Endodermal cell (in vitro differentiated cells): ENCODE results near the gene PAX5. TPM values are rescaled to one million over a fixed set of nuclear protein-coding genes. Genes with fewer than 3 reads are reported as not detected.

Experiments
- DNase-seq: peaks from one replicate; pipeline ENCODE4 v3.0.0-alpha.2; 2017
- H3K27ac ChIP-seq: 2 replicates; pipeline ENCODE4 v1.5.1; 2013; ENCODE audit warnings: mild to moderate bottlenecking, low read depth, low read length, moderate library complexity
- H3K27me3 ChIP-seq: 2 replicates; pipeline ENCODE4 v1.6.1; 2013; ENCODE audit warnings: mild to moderate bottlenecking, low read length, moderate library complexity; ENCODE audit not compliant: insufficient read depth, control insufficient read depth, poor library complexity, severe bottlenecking
- H3K36me3 ChIP-seq: 2 replicates; pipeline ENCODE4 v1.7.0; 2013; ENCODE audit warnings: mild to moderate bottlenecking, low read length, moderate library complexity; ENCODE audit not compliant: control insufficient read depth, insufficient read depth
- H3K4me1 ChIP-seq: one replicate; pipeline ENCODE4 v1.7.0; 2013; ENCODE audit warnings: low read length; ENCODE audit not compliant: control insufficient read depth, insufficient read depth
- H3K4me3 ChIP-seq: 2 replicates; pipeline ENCODE4 v1.5.1; 2013; ENCODE audit warnings: mild to moderate bottlenecking, low read length, moderate library complexity
- H3K9ac ChIP-seq: 2 replicates; pipeline ENCODE4 v1.6.1; 2013; ENCODE audit warnings: mild to moderate bottlenecking, low read length, moderate library complexity; ENCODE audit not compliant: poor library complexity, severe bottlenecking; ENCODE audit errors: extremely low read depth
- H3K9me3 ChIP-seq: 2 replicates; pipeline ENCODE4 v1.6.1; 2013; ENCODE audit warnings: mild to moderate bottlenecking, low read length, moderate library complexity; ENCODE audit not compliant: control insufficient read depth
- H3K27ac Mint-ChIP-seq: 2 replicates; pipeline ENCODE4 v1.8.0; 2020; ENCODE audit warnings: mixed read lengths
- H3K27me3 Mint-ChIP-seq: 2 replicates; pipeline ENCODE4 v1.8.0; 2021; ENCODE audit warnings: mild to moderate bottlenecking, mixed read lengths; ENCODE audit not compliant: insufficient read depth
- H3K36me3 Mint-ChIP-seq: 2 replicates; pipeline ENCODE4 v1.8.0; 2020; ENCODE audit warnings: low read depth, mixed read lengths
- H3K4me1 Mint-ChIP-seq: 2 replicates; pipeline ENCODE4 v1.8.0; 2020; ENCODE audit warnings: mixed read lengths
- H3K4me3 Mint-ChIP-seq: 2 replicates; pipeline ENCODE4 v1.8.0; 2020; ENCODE audit warnings: mild to moderate bottlenecking, moderate library complexity, mixed read lengths
- H3K9me3 Mint-ChIP-seq: 2 replicates; pipeline ENCODE4 v1.8.0; 2020; ENCODE audit warnings: mild to moderate bottlenecking, mixed read lengths
- CTCF ChIP-seq: fragments of 200-600 bp; sonication (generic); conservative IDR thresholded peaks from 2 replicates; pipeline ENCODE4 v1.5.0; 2021; ENCODE audit warnings: antibody characterized with exemption, mild to moderate bottlenecking
- WGBS, 2 experiments: methylation state at CpG; one replicate each; pipeline versions ENCODE4 v1.1.5 to v1.1.7; 2013; ENCODE audit warnings: missing lambda C conversion rate in 2 of 2, mixed read lengths in 1 of 2; ENCODE audit not compliant: insufficient coverage in 1 of 2, insufficient read length in 1 of 2; 5-methylcytosine and 5-hydroxymethylcytosine counted together
- total RNA-seq, 2 donors: library from RNA; stranded (reverse); fragmentation: NEBNext Ultra II Directional in 1 of 2; extraction: Animal tissue kit (Norgen Biotek cat#: 25700) in 1 of 2; gene quantifications; 2 replicates in 1 of 2; 3 replicates in 1 of 2; pipeline ENCODE4 v1.2.1, GENCODE V29; 2021

PAX5 gene
- total RNA-seq, 2 donors from 2014 or later = 0.15 TPM; not detected in 1

DNA sequence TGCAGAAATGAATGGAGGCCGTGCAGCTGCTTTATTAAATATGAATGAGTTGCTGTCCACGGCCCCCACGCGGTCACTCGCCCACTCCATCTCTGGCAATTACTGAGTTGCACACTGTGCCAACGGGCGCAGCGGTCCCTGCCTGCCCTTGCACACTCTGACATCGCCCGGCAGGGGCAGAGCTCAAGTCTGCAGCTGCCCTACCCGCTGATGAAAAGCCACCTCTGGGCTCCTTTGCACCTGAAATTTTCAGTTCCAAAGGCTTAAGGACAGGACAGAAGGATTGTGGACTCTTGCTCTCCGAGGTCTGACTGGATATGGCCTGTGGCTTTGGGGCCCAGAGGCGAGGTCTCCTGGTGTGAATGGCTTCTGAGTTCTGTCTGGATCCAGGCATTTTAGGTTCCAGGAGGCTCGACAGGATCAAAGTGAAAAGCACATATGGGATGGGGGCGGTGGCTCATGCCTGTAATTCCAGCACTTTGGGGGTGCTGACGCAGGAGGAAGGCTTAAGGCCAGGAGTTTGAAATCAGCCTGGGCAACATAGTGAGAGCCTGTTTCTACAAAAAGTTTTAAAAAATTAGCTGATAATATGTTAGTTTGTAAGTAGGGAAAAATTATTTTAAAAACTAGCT is 201.8 kb downstream of the PAX5 start:
- no peaks in the 10 kb centered on the region for H3K4me1 Mint-ChIP-seq
- WGBS, 2 experiments = 87 to 90% methylated on average over 15 to 16 of the region's 16 CpGs
- Histone ChIP-seq H3K9me3 (no peaks in the 10 kb centered on the region), H3K36me3 (no peaks in the 10 kb centered on the region), H3K4me3 (no peak overlapping the region), H3K27me3 (no peaks in the 10 kb centered on the region), H3K27ac (no peak overlapping the region), H3K4me1 (no peaks in the 10 kb centered on the region), H3K9ac (no peak overlapping the region)
- no peak for TF ChIP-seq CTCF
- peaks cover 2% of the 10 kb centered on the region for H3K27me3 Mint-ChIP-seq
- no peak overlapping the region for H3K4me3 Mint-ChIP-seq
- H3K36me3 Mint-ChIP-seq = no peaks in the 10 kb centered on the region
- no peak for DNase-seq
- no peaks in the 10 kb centered on the region for H3K9me3 Mint-ChIP-seq
- H3K27ac Mint-ChIP-seq = no peak overlapping the region

- Mint-ChIP-seq H3K4me3 (no peak overlapping the region), H3K27me3 (peaks cover 4% of the 10 kb centered on the region), H3K9me3 (no peaks in the 10 kb centered on the region), H3K27ac (no peak overlapping the region), H3K36me3 (no peaks in the 10 kb centered on the region), H3K4me1 (no peaks in the 10 kb centered on the region)
- Histone ChIP-seq H3K9me3 (no peaks in the 10 kb centered on the region), H3K4me3 (no peak overlapping the region), H3K4me1 (no peaks in the 10 kb centered on the region), H3K27ac (no peak overlapping the region), H3K9ac (no peak overlapping the region), H3K36me3 (no peaks in the 10 kb centered on the region), H3K27me3 (no peaks in the 10 kb centered on the region)
- DNase-seq = no peak
- WGBS, 2 experiments = 67 to 82% methylated on average over 4 to 7 of the region's 7 CpGs
- TF ChIP-seq CTCF = no peak
These were observed 202.5 kb downstream of the PAX5 start for GRCh38 chr9:36831381-36832161.

DNA sequence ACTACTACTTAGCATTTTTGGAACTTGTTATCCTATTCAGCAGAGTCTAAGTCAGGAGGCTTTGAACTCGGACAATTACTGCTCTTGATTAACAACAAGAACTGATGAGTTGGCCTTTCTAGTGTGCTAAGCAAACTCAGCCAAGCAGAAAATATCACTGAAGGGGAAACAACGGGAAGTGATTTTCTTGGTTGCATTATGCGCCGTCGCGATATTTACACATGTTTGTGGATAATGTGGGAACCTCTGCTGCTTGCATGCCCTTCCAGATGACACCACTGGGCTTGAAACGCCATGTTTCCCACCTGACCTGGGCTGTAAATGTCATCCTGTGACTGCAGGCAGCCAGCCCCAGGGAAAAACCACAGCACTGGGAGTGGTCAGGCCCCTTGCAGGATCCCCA is 205.5 kb downstream of the PAX5 start:
- WGBS, 2 experiments = 89 to 95% methylated on average over 7 of the region's 7 CpGs
- H3K4me3 Mint-ChIP-seq = no peak overlapping the region
- DNase-seq = no peak
- no peaks in the 10 kb centered on the region for H3K9me3 Mint-ChIP-seq
- Histone ChIP-seq H3K9me3 (no peaks in the 10 kb centered on the region), H3K4me1 (no peaks in the 10 kb centered on the region), H3K27me3 (no peaks in the 10 kb centered on the region), H3K9ac (no peak overlapping the region), H3K4me3 (no peak overlapping the region), H3K27ac (no peak overlapping the region), H3K36me3 (no peaks in the 10 kb centered on the region)
- no peaks in the 10 kb centered on the region for H3K36me3 Mint-ChIP-seq
- peaks cover 4% of the 10 kb centered on the region for H3K27me3 Mint-ChIP-seq
- H3K27ac Mint-ChIP-seq = no peak overlapping the region
- H3K4me1 Mint-ChIP-seq = no peaks in the 10 kb centered on the region
- no peak for TF ChIP-seq CTCF
